Effector CD8-positive, alpha-beta T cell (primary cell): Measurements from ENCODE around the gene PLCXD1.

Experiments
- DNase-seq: peaks from one replicate; lab custom pipeline; 2025; lab: John Stamatoyannopoulos, UW

Gene PLCXD1

GRCh38 chrX:334971-335757, 54.0 kb downstream of the PLCXD1 start:
- DNase-seq: no peak

GRCh38 chrX:335758-336155, 54.6 kb downstream of the PLCXD1 start:
- no peak for DNase-seq

- DNase-seq: no peak
Observed at GRCh38 chrX:336227-336626, 55.0 kb downstream of the PLCXD1 start.

- no peak for DNase-seq
Observed at GRCh38 chrX:337331-337831, 56.2 kb downstream of the PLCXD1 start.

- DNase-seq: no peak
Observed at GRCh38 chrX:338281-338835, 57.2 kb downstream of the PLCXD1 start.

GRCh38 chrX:338836-339400, 57.7 kb downstream of the PLCXD1 start:
- peak; percentile 24 for DNase-seq

GRCh38 chrX:340121-340520, 58.9 kb downstream of the PLCXD1 start:
- DNase-seq: no peak

GRCh38 chrX:340641-341423, 59.7 kb downstream of the PLCXD1 start:
- DNase-seq: no peak

- DNase-seq: no peak
Observed at GRCh38 chrX:341541-342101, 60.4 kb downstream of the PLCXD1 start.

GRCh38 chrX:344371-344901, 63.3 kb downstream of the PLCXD1 start:
- DNase-seq: no peak

- no peak for DNase-seq
Observed at GRCh38 chrX:345020-345925, 64.1 kb downstream of the PLCXD1 start.

GRCh38 chrX:346034-346813, 65.0 kb downstream of the PLCXD1 start:
- no peak for DNase-seq

GRCh38 chrX:347351-348117, 66.4 kb downstream of the PLCXD1 start:
- DNase-seq: no peak

- DNase-seq: no peak
Observed at GRCh38 chrX:348461-349117, 67.4 kb downstream of the PLCXD1 start.

GRCh38 chrX:349196-349595, 68.0 kb downstream of the PLCXD1 start:
- DNase-seq: no peak

GRCh38 chrX:349702-350101, 68.5 kb downstream of the PLCXD1 start:
- DNase-seq: no peak

GRCh38 chrX:350148-350533, 69.0 kb downstream of the PLCXD1 start:
- DNase-seq: no peak

GRCh38 chrX:350534-351323, 69.5 kb downstream of the PLCXD1 start:
- DNase-seq: no peak
